ENCODE data around the gene FMO5. TPM values are rescaled to one million over a fixed set of nuclear protein-coding genes. Genes with fewer than 3 reads are reported as not detected.
"Not testable (repeated sequence)": the region's sequence is repeated elsewhere in the genome, so short reads cannot be mapped to it uniquely, and the experiment has no call there.

The FMO5 gene
- total RNA-seq, 2 experiments from 2014 or later, result 0.48 to 0.72 TPM

DNA sequence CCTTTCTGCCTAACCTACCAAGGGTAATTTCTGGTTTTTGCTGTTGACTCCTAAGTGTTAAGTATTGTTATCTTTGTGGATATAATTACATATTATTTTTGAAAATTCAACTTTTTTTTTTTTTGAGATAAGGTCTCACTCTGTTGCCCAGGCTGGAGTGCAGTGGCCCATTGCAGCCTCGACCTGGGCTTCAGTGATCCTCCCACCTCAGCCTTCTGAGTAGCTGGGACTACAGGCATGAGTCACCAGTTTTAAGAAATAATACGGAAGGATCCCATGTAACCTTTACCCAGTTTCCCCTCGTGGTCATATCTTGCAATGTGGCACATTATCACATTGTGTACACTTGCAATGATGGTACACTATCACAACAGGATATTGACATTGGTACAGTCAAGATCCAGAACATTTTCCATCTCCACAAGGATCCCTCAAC lies 20.5 kb upstream of the FMO5 start:
- Mint-ChIP-seq H3K4me3 (no peak overlapping the region), H3K4me1 (peaks cover 59% of the 10 kb centered on the region), H3K27me3 (no peaks in the 10 kb centered on the region), H3K27ac (no peak overlapping the region), H3K36me3 (ENCODE audit: low read depth) (peaks cover 15% of the 10 kb centered on the region), H3K9me3 (no peaks in the 10 kb centered on the region)
- ChIA-PET POLR2A (no interaction called here), CTCF (interaction anchor here (0.6 kb wide), 1 partner anchor 155 kb away, joined by 4 read pairs; no protein-coding TSS in a partner anchor)
- DNase-seq, result no peak

DNA sequence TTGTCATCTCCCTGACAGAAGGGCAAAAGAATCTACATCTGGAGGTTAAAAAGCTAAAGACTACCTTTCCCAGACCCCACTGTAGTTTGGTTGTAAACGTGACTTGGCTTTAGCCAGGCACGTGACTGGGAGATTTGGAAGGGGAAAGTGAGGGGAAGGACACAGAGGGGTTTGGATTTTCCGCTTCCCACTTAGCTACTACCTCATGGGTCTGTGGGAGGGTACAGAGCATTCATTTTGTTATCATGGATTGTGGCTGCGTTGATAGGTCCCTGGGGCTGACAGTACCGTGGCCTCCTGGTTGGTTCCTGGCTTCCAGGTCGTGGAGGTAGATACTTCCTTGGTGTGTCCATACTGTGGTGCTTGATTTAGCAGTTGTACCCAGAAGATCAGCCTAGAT lies 20.0 kb upstream of the FMO5 start:
- CTCF ChIA-PET, result interaction anchor here (0.6 kb wide), 1 partner anchor 77 kb away, joined by 3 read pairs; no protein-coding TSS in a partner anchor
- peaks cover 57% of the 10 kb centered on the region for H3K4me1 Mint-ChIP-seq
- no peaks in the 10 kb centered on the region for H3K9me3 Mint-ChIP-seq
- peaks cover 15% of the 10 kb centered on the region for H3K36me3 Mint-ChIP-seq (ENCODE audit: low read depth)
- POLR2A ChIA-PET, result no interaction called here
- DNase-seq, result no peak
- H3K27me3 Mint-ChIP-seq, result no peaks in the 10 kb centered on the region
- no peak overlapping the region for H3K27ac Mint-ChIP-seq
- no peak overlapping the region for H3K4me3 Mint-ChIP-seq

GRCh38 chr1:147243841-147244240 lies 18.7 kb upstream of the FMO5 start:
- peaks cover 15% of the 10 kb centered on the region for H3K36me3 Mint-ChIP-seq (ENCODE audit: low read depth)
- ChIA-PET CTCF (interaction anchor here (0.7 to 2.9 kb wide), 9 partner anchors 10 to 144 kb away, joined by 3 to 28 read pairs (median 6); partner anchors contain the start of gene FMO5), POLR2A (interaction anchor here (0.9 kb wide), 1 partner anchor 160 kb away, joined by 5 read pairs; no protein-coding TSS in a partner anchor)
- H3K4me1 Mint-ChIP-seq, result peaks cover 48% of the 10 kb centered on the region
- H3K27me3 Mint-ChIP-seq, result peaks cover 3% of the 10 kb centered on the region
- H3K4me3 Mint-ChIP-seq, result peak overlapping the region; percentile 95
- DNase-seq, result no peak
- peak overlapping the region; percentile 85 for H3K27ac Mint-ChIP-seq
- H3K9me3 Mint-ChIP-seq, result no peaks in the 10 kb centered on the region

DNA sequence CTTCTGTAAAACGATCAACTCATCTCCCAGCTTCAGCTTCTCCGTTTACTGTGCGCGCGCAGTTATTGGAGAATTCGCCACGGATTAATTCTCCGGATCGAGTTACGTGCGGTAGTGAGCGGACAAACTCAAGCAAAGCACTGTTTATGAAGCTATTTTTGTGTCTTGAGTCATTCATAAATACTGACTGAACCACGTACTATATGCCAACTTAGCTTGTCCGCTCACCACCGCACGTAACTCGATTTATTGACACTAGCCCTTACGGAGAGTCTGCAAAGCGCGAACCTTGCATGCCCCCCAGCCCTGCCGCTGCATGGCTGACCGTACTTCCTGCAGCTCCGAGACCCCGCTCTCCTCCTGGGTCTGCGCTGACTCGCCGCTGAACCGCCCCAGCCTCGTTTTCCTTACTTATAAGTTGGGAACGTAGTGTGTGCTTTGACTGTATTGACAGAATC lies 18.1 kb upstream of the FMO5 start:
- ChIA-PET CTCF (interaction anchor here (0.7 to 2.9 kb wide), 15 partner anchors 11 to 649 kb away, joined by 3 to 28 read pairs (median 6); partner anchors contain the start of gene FMO5), POLR2A (interaction anchor here (0.6 to 0.9 kb wide), 2 partner anchors 28 to 159 kb away, joined by 3 to 5 read pairs; no protein-coding TSS in a partner anchor)
- H3K4me1 Mint-ChIP-seq, result peaks cover 47% of the 10 kb centered on the region
- H3K36me3 Mint-ChIP-seq (ENCODE audit: low read depth), result peaks cover 15% of the 10 kb centered on the region
- H3K4me3 Mint-ChIP-seq, result peak overlapping the region; percentile 95
- H3K9me3 Mint-ChIP-seq, result no peaks in the 10 kb centered on the region
- DNase-seq, result peak; percentile 26
- H3K27me3 Mint-ChIP-seq, result peaks cover 5% of the 10 kb centered on the region
- H3K27ac Mint-ChIP-seq, result peak overlapping the region; percentile 85

- Mint-ChIP-seq H3K27me3 (peaks cover 5% of the 10 kb centered on the region), H3K36me3 (ENCODE audit: low read depth) (peaks cover 15% of the 10 kb centered on the region)
Observed at GRCh38 chr1:147242449-147243227, 17.5 kb upstream of the FMO5 start, which contains the start of gene CHD1L. Gene CHD1L, plus strand, starts transcription at chr1:147242684. Its CDS starts 20 bp downstream, at chr1:147242704.

GRCh38 chr1:147241934-147242448 lies 16.9 kb upstream of the FMO5 start:
- CTCF ChIA-PET, result interaction anchor here (0.6 to 2.9 kb wide), 21 partner anchors 10 to 650 kb away, joined by 3 to 28 read pairs (median 6); partner anchors contain the start of genes FMO5 and PRKAB2
- H3K36me3 Mint-ChIP-seq (ENCODE audit: low read depth), result peaks cover 11% of the 10 kb centered on the region
- POLR2A ChIA-PET, result interaction anchor here (1.0 kb wide), 1 partner anchor 158 kb away, joined by 5 read pairs; no protein-coding TSS in a partner anchor
- H3K9me3 Mint-ChIP-seq, result no peaks in the 10 kb centered on the region
- no peak for DNase-seq
- H3K4me3 Mint-ChIP-seq, result peak overlapping the region; percentile 72
- peaks cover 5% of the 10 kb centered on the region for H3K27me3 Mint-ChIP-seq
- peak overlapping the region; percentile 80 for H3K27ac Mint-ChIP-seq
- H3K4me1 Mint-ChIP-seq, result peaks cover 37% of the 10 kb centered on the region

More at GRCh38 chr1:147242449-147243227, 17.5 kb upstream of the FMO5 start, which contains the start of gene CHD1L:
- Mint-ChIP-seq H3K4me3 (peak within 1 kb of the TSS; percentile 95), H3K27ac (peak within 1 kb of the TSS; percentile 85), H3K9me3 (no peaks in the 10 kb centered on the region), H3K4me1 (peaks cover 44% of the 10 kb centered on the region)
- POLR2A ChIA-PET, result interaction anchor here (0.6 to 1.0 kb wide), 3 partner anchors 29 to 158 kb away, joined by 3 to 5 read pairs (median 5); no protein-coding TSS in a partner anchor
- DNase-seq, result peak; percentile 93
- CTCF ChIA-PET, result interaction anchor here (0.6 to 2.9 kb wide), 27 partner anchors 11 to 650 kb away, joined by 3 to 28 read pairs (median 6); partner anchors contain the start of genes FMO5 and PRKAB2

- H3K27ac Mint-ChIP-seq; H3K36me3 Mint-ChIP-seq (ENCODE audit: low read depth); POLR2A ChIA-PET; H3K27me3 Mint-ChIP-seq; DNase-seq; H3K4me3 Mint-ChIP-seq; H3K9me3 Mint-ChIP-seq: not testable (repeated sequence)
- peaks cover 21% of the 10 kb centered on the region for H3K4me1 Mint-ChIP-seq
- CTCF ChIA-PET, result interaction anchor here (0.7 kb wide), 1 partner anchor 67 kb away, joined by 3 read pairs; no protein-coding TSS in a partner anchor
Observed at GRCh38 chr1:147240131-147240721, 15.1 kb upstream of the FMO5 start.

- peaks cover 5% of the 10 kb centered on the region for H3K27me3 Mint-ChIP-seq
- peaks cover 4% of the 10 kb centered on the region for H3K36me3 Mint-ChIP-seq (ENCODE audit: low read depth)
- ChIA-PET POLR2A (no interaction called here), CTCF (interaction anchor here (0.7 kb wide), 1 partner anchor 66 kb away, joined by 3 read pairs; no protein-coding TSS in a partner anchor)
- H3K4me3 Mint-ChIP-seq, result no peak overlapping the region
- H3K4me1 Mint-ChIP-seq, result peaks cover 13% of the 10 kb centered on the region
- H3K27ac Mint-ChIP-seq, result no peak overlapping the region
- DNase-seq, result no peak
- H3K9me3 Mint-ChIP-seq, result peaks cover 5% of the 10 kb centered on the region
Observed at GRCh38 chr1:147238925-147239820, 14.0 kb upstream of the FMO5 start.

GRCh38 chr1:147238053-147238902 lies 13.1 kb upstream of the FMO5 start:
- CTCF ChIA-PET, result no interaction called here
- Mint-ChIP-seq H3K4me1 (peaks cover 8% of the 10 kb centered on the region), H3K36me3 (ENCODE audit: low read depth) (no peaks in the 10 kb centered on the region), H3K9me3 (peaks cover 5% of the 10 kb centered on the region), H3K27me3 (peaks cover 5% of the 10 kb centered on the region), H3K27ac (no peak overlapping the region), H3K4me3 (no peak overlapping the region)
- POLR2A ChIA-PET, result no interaction called here
- DNase-seq, result no peak

GRCh38 chr1:147236959-147237791 lies 12.0 kb upstream of the FMO5 start:
- no peak overlapping the region for H3K4me3 Mint-ChIP-seq
- POLR2A ChIA-PET, result no interaction called here

More at GRCh38 chr1:147236959-147237791, 12.0 kb upstream of the FMO5 start:
- no peak for DNase-seq
- no peaks in the 10 kb centered on the region for H3K36me3 Mint-ChIP-seq (ENCODE audit: low read depth)
- H3K4me1 Mint-ChIP-seq, result peaks cover 6% of the 10 kb centered on the region
- CTCF ChIA-PET, result interaction anchor here (1.6 kb wide), 1 partner anchor 12 kb away, joined by 6 read pairs; the partner anchor contains the start of gene FMO5
- H3K27ac Mint-ChIP-seq, result no peak overlapping the region
- peaks cover 5% of the 10 kb centered on the region for H3K27me3 Mint-ChIP-seq
- peaks cover 5% of the 10 kb centered on the region for H3K9me3 Mint-ChIP-seq
